MM.1S (cell line): ENCODE data around the gene GPR158.

ENCODE experiments used
- DNase-seq: peaks from one replicate; pipeline ENCODE4 v3.0.0-alpha.2; 2015
- H2AFZ ChIP-seq: fragments of 300-600 bp; sonication (generic); 2 replicates; pipeline ENCODE4 v1.6.0; 2016; ENCODE audit warnings: antibody characterized with exemption, low read length
- H3F3A ChIP-seq: fragments of 300-600 bp; sonication (generic); 2 replicates; pipeline ENCODE4 v1.6.1; 2016; ENCODE audit warnings: mild to moderate bottlenecking, antibody characterized with exemption, low read length, moderate library complexity, mixed read lengths; ENCODE audit not compliant: insufficient read depth
- H3K27ac ChIP-seq: fragments of 300-600 bp; sonication (generic); 2 replicates; pipeline ENCODE4 v1.5.1; 2016; ENCODE audit warnings: mild to moderate bottlenecking, low read length
- H3K27me3 ChIP-seq: fragments of 300-600 bp; sonication (generic); replicated peaks from 2 replicates; pipeline ENCODE4 v1.6.0; 2016; ENCODE audit warnings: low read length; ENCODE audit not compliant: insufficient read depth
- H3K36me3 ChIP-seq: fragments of 300-600 bp; sonication (generic); replicated peaks from 2 replicates; pipeline ENCODE4 v1.6.1; 2016; ENCODE audit warnings: mild to moderate bottlenecking, low read length, mixed read lengths; ENCODE audit not compliant: insufficient read depth
- H3K4me1 ChIP-seq: fragments of 300-600 bp; sonication (generic); 2 replicates; pipeline ENCODE4 v1.6.1; 2016; ENCODE audit warnings: low read length, mixed read lengths
- H3K4me2 ChIP-seq: fragments of 300-600 bp; sonication (generic); 2 replicates; pipeline ENCODE4 v1.6.0; 2016; ENCODE audit warnings: low read depth, low read length
- H3K4me3 ChIP-seq: fragments of 300-600 bp; sonication (generic); 2 replicates; pipeline ENCODE4 v1.5.1; 2016; ENCODE audit warnings: low read length, mixed read lengths
- H3K79me2 ChIP-seq: fragments of 300-600 bp; sonication (generic); 2 replicates; pipeline ENCODE4 v1.6.1; 2016; ENCODE audit warnings: mixed run types, low read length, mixed read lengths
- H3K9ac ChIP-seq: fragments of 300-600 bp; sonication (generic); 2 replicates; pipeline ENCODE4 v1.6.1; 2016; ENCODE audit warnings: low read length, mixed read lengths
- H3K9me2 ChIP-seq: fragments of 300-600 bp; sonication (generic); replicated peaks from 2 replicates; pipeline ENCODE4 v1.6.1; 2016; ENCODE audit warnings: mild to moderate bottlenecking, low read length, mixed read lengths; ENCODE audit not compliant: insufficient read depth
- H3K9me3 ChIP-seq: fragments of 300-600 bp; sonication (generic); replicated peaks from 2 replicates; pipeline ENCODE4 v1.6.1; 2016; ENCODE audit warnings: mild to moderate bottlenecking, low read length, mixed read lengths; ENCODE audit not compliant: insufficient read depth
- H4K20me1 ChIP-seq: fragments of 300-600 bp; sonication (generic); 2 replicates; pipeline ENCODE4 v1.6.1; 2016; ENCODE audit warnings: mild to moderate bottlenecking, low read length, moderate library complexity, mixed read lengths; ENCODE audit not compliant: insufficient read depth
- EZH2 ChIP-seq: fragments of 300-600 bp; sonication (generic); optimal IDR thresholded peaks from 2 replicates; pipeline ENCODE3; 2017; ENCODE audit warnings: low read depth, mild to moderate bottlenecking, antibody characterized with exemption, low read length, mixed read lengths
- EZH2phosphoT487 ChIP-seq: fragments of 300-600 bp; sonication (generic); IDR thresholded peaks from 2 replicates; pipeline ENCODE4 v1.6.1; 2018; ENCODE audit warnings: antibody characterized with exemption, low read length
- TF ChIP-seq, protein P1 (sequence below): fragments of 300-600 bp; sonication (generic); IDR thresholded peaks from 2 replicates; pipeline ENCODE4 v1.5.1; 2016; ENCODE audit warnings: antibody characterized with exemption, low read length, mixed read lengths

Gene GPR158

DNA sequence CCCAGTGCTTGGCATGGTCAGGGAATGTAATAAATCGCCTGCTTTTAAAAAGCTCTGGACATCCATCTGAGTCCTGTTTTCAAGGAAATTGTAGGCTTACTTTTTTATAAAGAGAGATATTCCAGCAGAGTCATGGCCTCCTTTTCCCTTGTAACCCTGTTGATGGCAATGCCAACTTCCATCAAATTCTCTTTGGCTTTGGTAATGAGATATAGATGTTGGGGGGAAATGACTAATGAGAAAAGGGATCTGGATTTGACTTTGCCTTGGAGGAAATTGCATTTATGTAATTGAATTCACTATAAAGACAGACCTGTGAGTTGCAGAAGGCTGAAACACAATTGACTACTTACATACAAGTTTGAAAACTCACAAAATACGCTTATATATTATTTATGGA lies 347.5 kb downstream of the GPR158 start:
- H2AFZ ChIP-seq, result no peak overlapping the region
- no peaks in the 10 kb centered on the region for H3K79me2 ChIP-seq
- DNase-seq, result no peak
- no peaks in the 10 kb centered on the region for H4K20me1 ChIP-seq
- no peaks in the 10 kb centered on the region for H3K4me1 ChIP-seq
- TF ChIP-seq, protein P1, sequence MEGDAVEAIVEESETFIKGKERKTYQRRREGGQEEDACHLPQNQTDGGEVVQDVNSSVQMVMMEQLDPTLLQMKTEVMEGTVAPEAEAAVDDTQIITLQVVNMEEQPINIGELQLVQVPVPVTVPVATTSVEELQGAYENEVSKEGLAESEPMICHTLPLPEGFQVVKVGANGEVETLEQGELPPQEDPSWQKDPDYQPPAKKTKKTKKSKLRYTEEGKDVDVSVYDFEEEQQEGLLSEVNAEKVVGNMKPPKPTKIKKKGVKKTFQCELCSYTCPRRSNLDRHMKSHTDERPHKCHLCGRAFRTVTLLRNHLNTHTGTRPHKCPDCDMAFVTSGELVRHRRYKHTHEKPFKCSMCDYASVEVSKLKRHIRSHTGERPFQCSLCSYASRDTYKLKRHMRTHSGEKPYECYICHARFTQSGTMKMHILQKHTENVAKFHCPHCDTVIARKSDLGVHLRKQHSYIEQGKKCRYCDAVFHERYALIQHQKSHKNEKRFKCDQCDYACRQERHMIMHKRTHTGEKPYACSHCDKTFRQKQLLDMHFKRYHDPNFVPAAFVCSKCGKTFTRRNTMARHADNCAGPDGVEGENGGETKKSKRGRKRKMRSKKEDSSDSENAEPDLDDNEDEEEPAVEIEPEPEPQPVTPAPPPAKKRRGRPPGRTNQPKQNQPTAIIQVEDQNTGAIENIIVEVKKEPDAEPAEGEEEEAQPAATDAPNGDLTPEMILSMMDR, result no peak
- TF ChIP-seq EZH2phosphoT487, result no peak
- no peak for TF ChIP-seq EZH2
- H3F3A ChIP-seq, result no peaks in the 10 kb centered on the region
- no peaks in the 10 kb centered on the region for H3K9me3 ChIP-seq
- no peaks in the 10 kb centered on the region for H3K27me3 ChIP-seq
- no peaks in the 10 kb centered on the region for H3K36me3 ChIP-seq
- H3K4me3 ChIP-seq, result no peak overlapping the region
- H3K9me2 ChIP-seq, result no peaks in the 10 kb centered on the region
- no peak overlapping the region for H3K9ac ChIP-seq
- no peak overlapping the region for H3K27ac ChIP-seq
- H3K4me2 ChIP-seq, result no peak overlapping the region

DNA sequence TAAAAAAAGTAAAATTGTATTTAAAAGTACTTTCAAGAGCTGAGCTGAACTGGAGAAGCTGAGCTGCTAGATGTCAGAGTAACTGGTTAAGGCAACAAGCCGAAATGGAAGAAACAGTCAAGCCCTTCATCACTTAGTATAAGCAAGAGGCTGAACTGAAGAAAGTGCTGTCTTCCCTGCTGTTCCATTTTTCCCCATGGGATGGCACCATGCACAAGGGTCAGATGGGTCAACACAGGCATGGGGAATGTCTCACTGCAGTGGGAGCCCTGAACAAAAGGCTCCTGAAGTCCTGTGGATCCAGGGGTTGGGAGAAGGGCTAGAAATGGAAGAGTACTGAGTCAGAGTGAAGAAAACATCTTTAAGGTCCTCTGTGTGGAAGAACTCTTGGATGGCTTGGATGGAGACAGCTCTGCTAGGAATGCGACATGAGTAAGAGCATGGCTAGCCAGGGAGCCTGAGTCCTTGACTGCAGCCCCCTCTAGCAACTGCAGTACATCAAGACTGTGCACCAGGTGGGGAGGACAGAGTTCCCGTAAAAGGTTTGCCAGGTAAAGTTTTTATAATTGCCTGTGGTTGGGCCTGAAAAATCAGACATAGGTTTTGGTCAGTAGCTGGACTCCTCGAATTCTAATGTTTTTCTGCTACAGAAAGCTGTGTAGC lies 348.3 kb downstream of the GPR158 start:
- H3K9me3 ChIP-seq, result no peaks in the 10 kb centered on the region
- H3K27me3 ChIP-seq, result no peaks in the 10 kb centered on the region
- H2AFZ ChIP-seq, result no peak overlapping the region
- H3K4me1 ChIP-seq, result no peaks in the 10 kb centered on the region
- no peaks in the 10 kb centered on the region for H3K9me2 ChIP-seq
- no peaks in the 10 kb centered on the region for H3F3A ChIP-seq
- TF ChIP-seq EZH2phosphoT487, result no peak
- no peak for TF ChIP-seq EZH2
- TF ChIP-seq, protein P1, result no peak; the same call in 1 of the 2 replicates
- H4K20me1 ChIP-seq, result no peaks in the 10 kb centered on the region
- H3K27ac ChIP-seq, result no peak overlapping the region
- H3K4me2 ChIP-seq, result no peak overlapping the region
- H3K79me2 ChIP-seq, result no peaks in the 10 kb centered on the region
- H3K9ac ChIP-seq, result no peak overlapping the region
- H3K36me3 ChIP-seq, result no peaks in the 10 kb centered on the region
- H3K4me3 ChIP-seq, result no peak overlapping the region
- DNase-seq, result no peak

DNA sequence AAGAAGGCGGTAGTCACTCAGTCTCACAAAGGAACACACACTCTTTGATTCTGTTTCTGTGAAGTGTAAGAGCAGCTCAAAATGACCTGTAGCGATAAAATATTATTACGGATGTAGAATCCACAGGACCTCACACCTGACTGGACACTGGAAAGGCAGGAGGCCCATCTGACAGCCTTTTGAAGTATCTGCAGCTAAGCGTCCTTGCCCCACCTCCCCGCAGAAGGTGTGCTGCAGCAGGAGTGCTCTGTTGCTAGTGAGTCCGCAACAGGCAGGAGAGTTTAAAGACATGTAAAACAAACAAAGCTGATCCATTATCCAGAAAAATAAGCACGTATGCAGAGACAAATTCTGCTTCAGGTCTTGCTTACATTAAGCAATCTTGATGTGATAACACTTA lies 355.5 kb downstream of the GPR158 start:
- no peaks in the 10 kb centered on the region for H4K20me1 ChIP-seq
- TF ChIP-seq, protein P1, result no peak
- no peak for TF ChIP-seq EZH2
- no peak for TF ChIP-seq EZH2phosphoT487

More for the DNA sequence above, 355.5 kb downstream of the GPR158 start:
- Histone ChIP-seq H3K27ac (no peak overlapping the region), H3K9me2 (no peaks in the 10 kb centered on the region), H3K9me3 (no peaks in the 10 kb centered on the region), H3K9ac (no peak overlapping the region), H3K4me2 (no peak overlapping the region), H3F3A (no peaks in the 10 kb centered on the region), H2AFZ (no peak overlapping the region), H3K4me1 (no peaks in the 10 kb centered on the region), H3K4me3 (no peak overlapping the region), H3K79me2 (no peaks in the 10 kb centered on the region), H3K27me3 (no peaks in the 10 kb centered on the region), H3K36me3 (no peaks in the 10 kb centered on the region)
- no peak for DNase-seq
